Thyroid gland (tissue), 4 donors: ENCODE results near the gene C1orf35. TPM values are rescaled to one million over a fixed set of nuclear protein-coding genes. Genes with fewer than 3 reads are reported as not detected.

Source experiments
- DNase-seq, 2 donors: peaks; one replicate each; pipeline ENCODE4 v3.0.0-alpha.2; 2019
- H3K27ac ChIP-seq, 3 donors: fragments of 200-600 bp; sonication (generic); 1 replicate in 2 of 3; 2 replicates in 1 of 3; pipeline ENCODE4 v1.5.1; 2016 to 2019; ENCODE audit warnings: mild to moderate bottlenecking in 1 of 3, moderate library complexity in 1 of 3
- H3K27me3 ChIP-seq: fragments of 200-600 bp; sonication (generic); one replicate; pipeline ENCODE4 v1.5.1; 2019
- H3K36me3 ChIP-seq, 2 donors: fragments of 200-600 bp; sonication (generic); one replicate each; pipeline ENCODE4 v1.5.1; 2016 to 2019
- H3K4me1 ChIP-seq, 2 donors: fragments of 200-600 bp; sonication (generic); one replicate each; pipeline ENCODE4 v1.5.1; 2017 to 2019
- H3K4me3 ChIP-seq, 3 donors: fragments of 200-600 bp; sonication (generic); replicated peaks in 1 of 3; 1 replicate in 2 of 3; 2 replicates in 1 of 3; pipeline ENCODE4 v1.5.1; 2016; ENCODE audit warnings: mild to moderate bottlenecking in 1 of 3
- H3K9me3 ChIP-seq: fragments of 200-600 bp; sonication (generic); one replicate; pipeline ENCODE4 v1.5.1; 2017
- POLR2A ChIP-seq, 2 donors: fragments of 450-650 bp; IDR thresholded peaks; one replicate each; pipeline ENCODE4 v1.6.1; 2017; ENCODE audit warnings: antibody characterized with exemption in 2 of 2, mild to moderate bottlenecking in 2 of 2, moderate library complexity in 1 of 2
- WGBS, 2 donors: methylation state at CpG; one replicate each; pipeline ENCODE4 v1.1.5; 2017; 5-methylcytosine and 5-hydroxymethylcytosine counted together
- intact Hi-C: fragments of 100-400 bp; cut with DNase I; formaldehyde crosslinking; loops from one replicate; pipeline ENCODE4 v1.15.1; 2023
- total RNA-seq, 4 donors: library from RNA; depleted of rRNA; stranded (reverse); fragments of >200 nt; gene quantifications; one replicate each; pipeline ENCODE4 v1.2.3, GENCODE V29; 2016
- TF ChIP-seq, protein P1 (sequence below), 6 experiments: fragments of 200-600 bp in 3 of 6; fragments of 450-650 bp in 3 of 6; sonication (generic) in 3 of 6; IDR thresholded peaks; one replicate each; pipeline ENCODE4 v1.5.1; 2016 to 2019; ENCODE audit warnings: antibody characterized with exemption in 6 of 6, mild to moderate bottlenecking in 2 of 6, inconsistent platforms in 1 of 6, moderate library complexity in 1 of 6

Gene C1orf35
- total RNA-seq, 4 donors from 2014 or later = 8.3 to 26.5 (median 13.6) TPM

DNA sequence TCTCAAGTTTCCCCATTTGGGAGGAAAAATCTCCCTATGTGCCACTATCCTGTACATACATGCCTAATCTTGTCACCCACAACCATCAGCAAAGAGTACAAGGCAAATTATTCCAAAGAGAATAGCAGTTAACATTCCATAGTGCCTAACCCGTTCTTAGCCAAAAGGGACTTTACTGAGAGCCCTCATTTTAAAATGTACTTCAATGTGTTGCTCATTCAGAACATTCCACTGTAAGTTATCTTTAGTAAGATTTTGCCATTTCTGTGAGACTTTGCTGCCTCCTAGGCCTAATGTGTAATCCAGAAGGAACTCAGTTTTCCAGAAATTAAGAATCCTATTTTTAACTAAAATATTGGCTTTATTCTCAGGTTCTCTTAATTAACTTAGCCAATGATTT lies 17.2 kb upstream of the C1orf35 start:
- WGBS, 2 donors = 52 to 71% methylated on average over 1 of the region's 1 CpG
- H3K27me3 ChIP-seq = no peaks in the 10 kb centered on the region
- no peaks in the 10 kb centered on the region for H3K9me3 ChIP-seq
- H3K27ac ChIP-seq = no peak overlapping the region
- DNase-seq = no peak
- no peak overlapping the region for H3K4me3 ChIP-seq
- no peaks in the 10 kb centered on the region for H3K4me1 ChIP-seq
- intact Hi-C loops = no loop called here
- TF ChIP-seq POLR2A (IDR thresholded peaks at IDR 0.05) = no peak
- TF ChIP-seq, protein P1, sequence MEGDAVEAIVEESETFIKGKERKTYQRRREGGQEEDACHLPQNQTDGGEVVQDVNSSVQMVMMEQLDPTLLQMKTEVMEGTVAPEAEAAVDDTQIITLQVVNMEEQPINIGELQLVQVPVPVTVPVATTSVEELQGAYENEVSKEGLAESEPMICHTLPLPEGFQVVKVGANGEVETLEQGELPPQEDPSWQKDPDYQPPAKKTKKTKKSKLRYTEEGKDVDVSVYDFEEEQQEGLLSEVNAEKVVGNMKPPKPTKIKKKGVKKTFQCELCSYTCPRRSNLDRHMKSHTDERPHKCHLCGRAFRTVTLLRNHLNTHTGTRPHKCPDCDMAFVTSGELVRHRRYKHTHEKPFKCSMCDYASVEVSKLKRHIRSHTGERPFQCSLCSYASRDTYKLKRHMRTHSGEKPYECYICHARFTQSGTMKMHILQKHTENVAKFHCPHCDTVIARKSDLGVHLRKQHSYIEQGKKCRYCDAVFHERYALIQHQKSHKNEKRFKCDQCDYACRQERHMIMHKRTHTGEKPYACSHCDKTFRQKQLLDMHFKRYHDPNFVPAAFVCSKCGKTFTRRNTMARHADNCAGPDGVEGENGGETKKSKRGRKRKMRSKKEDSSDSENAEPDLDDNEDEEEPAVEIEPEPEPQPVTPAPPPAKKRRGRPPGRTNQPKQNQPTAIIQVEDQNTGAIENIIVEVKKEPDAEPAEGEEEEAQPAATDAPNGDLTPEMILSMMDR (IDR thresholded peaks at IDR 0.05) = no peak
- H3K36me3 ChIP-seq = no peaks in the 10 kb centered on the region

DNA sequence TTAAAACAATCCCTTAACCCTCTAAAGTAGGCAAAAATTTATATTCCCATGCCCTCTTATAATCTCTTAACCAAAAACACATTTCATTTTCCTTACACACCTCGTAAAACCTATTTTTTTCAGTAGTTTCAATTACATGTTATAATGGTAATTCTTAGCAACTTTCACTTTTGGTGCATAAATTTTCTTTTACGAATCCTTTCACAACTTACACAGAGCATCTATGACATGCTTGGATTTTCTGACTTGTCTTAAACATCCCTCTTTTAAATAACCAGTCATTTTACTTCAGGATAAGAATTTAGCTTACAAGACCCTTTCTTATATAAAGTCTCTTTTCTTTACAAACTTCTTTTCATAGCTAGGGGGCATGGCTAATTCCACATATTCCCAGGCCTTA lies 14.9 kb upstream of the C1orf35 start:
- H3K36me3 ChIP-seq = no peaks in the 10 kb centered on the region
- 66 to 80% methylated on average over 2 of the region's 2 CpGs for WGBS, 2 donors
- no peak overlapping the region for H3K4me3 ChIP-seq
- no peak for DNase-seq
- intact Hi-C loops = no loop called here
- no peaks in the 10 kb centered on the region for H3K9me3 ChIP-seq
- TF ChIP-seq, protein P1 (IDR thresholded peaks at IDR 0.05) = no peak
- no peak for TF ChIP-seq POLR2A (IDR thresholded peaks at IDR 0.05)
- no peaks in the 10 kb centered on the region for H3K4me1 ChIP-seq
- no peak overlapping the region for H3K27ac ChIP-seq
- H3K27me3 ChIP-seq = no peaks in the 10 kb centered on the region

DNA sequence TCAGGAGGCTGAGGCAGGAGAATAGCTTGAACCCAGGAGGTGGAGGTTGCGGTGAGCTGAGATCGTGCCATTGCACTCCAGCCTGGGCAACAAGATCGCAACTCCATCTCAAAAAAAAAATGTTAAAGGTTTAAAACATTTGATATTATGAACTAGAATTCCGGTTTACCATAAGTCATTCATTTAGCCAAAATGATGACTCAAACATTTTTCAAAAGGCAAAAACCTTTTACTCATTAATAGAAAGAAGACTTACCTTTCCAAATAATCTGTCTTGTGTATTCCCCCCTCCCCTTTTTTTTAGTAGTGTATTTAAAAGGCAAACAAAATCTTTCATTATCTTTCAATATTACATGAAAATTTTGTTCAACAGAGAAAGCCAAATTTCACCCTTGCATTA lies 14.2 kb upstream of the C1orf35 start:
- Histone ChIP-seq H3K9me3 (no peaks in the 10 kb centered on the region), H3K27me3 (no peaks in the 10 kb centered on the region), H3K27ac (no peak overlapping the region), H3K4me3 (no peak overlapping the region), H3K4me1 (no peaks in the 10 kb centered on the region), H3K36me3 (no peaks in the 10 kb centered on the region)
- 94 to 96% methylated on average over 4 of the region's 4 CpGs for WGBS, 2 donors
- DNase-seq = no peak
- intact Hi-C loops = no loop called here
- TF ChIP-seq, protein P1 (IDR thresholded peaks at IDR 0.05) = no peak
- no peak for TF ChIP-seq POLR2A (IDR thresholded peaks at IDR 0.05)

DNA sequence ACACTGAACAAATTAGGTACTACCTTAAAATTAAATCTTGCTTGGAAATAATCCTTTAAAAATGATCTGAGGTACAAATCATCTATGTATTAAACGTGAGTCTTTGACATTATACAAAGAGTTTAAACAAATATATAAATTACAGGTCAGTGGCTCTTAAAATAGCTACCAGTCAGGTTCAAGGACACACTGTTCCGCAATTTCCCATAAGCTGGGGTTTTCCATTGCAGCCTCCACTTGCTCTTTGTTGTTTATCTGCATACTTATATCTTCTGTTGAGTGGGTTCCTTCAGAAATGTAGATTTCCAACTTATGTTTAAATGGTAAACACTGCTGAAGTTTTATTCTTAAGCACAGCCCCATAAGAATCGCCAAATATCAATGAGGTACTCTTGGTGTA lies 11.7 kb upstream of the C1orf35 start:
- intact Hi-C loops = no loop called here
- H3K27me3 ChIP-seq = no peaks in the 10 kb centered on the region
- H3K27ac ChIP-seq = no peak overlapping the region
- no peak for DNase-seq
- no peaks in the 10 kb centered on the region for H3K36me3 ChIP-seq
- TF ChIP-seq, protein P1 (IDR thresholded peaks at IDR 0.05) = no peak
- TF ChIP-seq POLR2A (IDR thresholded peaks at IDR 0.05) = no peak
- 71 to 80% methylated on average over 3 of the region's 3 CpGs for WGBS, 2 donors
- peaks cover 5% of the 10 kb centered on the region in 2 donors for H3K4me1 ChIP-seq
- H3K9me3 ChIP-seq = no peaks in the 10 kb centered on the region
- no peak overlapping the region for H3K4me3 ChIP-seq

DNA sequence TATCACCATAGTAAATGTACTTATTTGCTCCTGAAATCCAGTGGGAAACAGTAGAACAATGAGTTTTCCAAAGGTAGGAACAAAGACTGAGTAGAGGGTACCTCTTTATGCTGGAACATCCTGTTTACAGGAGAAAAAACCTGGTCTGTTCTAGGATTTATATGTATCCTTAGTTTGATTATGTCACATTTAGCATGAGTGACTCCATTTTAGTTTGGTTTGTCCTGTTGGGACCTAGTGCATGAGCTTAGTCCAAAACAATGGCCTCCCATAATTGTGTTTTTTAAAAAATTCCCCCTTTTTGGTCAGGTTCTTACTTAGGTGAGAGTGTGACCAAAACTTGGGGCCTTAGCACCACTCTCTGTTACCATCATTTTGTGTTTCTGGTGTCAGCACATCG lies 9.5 kb upstream of the C1orf35 start:
- intact Hi-C loops = no loop called here
- TF ChIP-seq, protein P1 (IDR thresholded peaks at IDR 0.05) = no peak
- TF ChIP-seq POLR2A (IDR thresholded peaks at IDR 0.05) = no peak
- H3K27me3 ChIP-seq = no peaks in the 10 kb centered on the region
- H3K27ac ChIP-seq = no peak overlapping the region
- H3K4me3 ChIP-seq = no peak overlapping the region
- DNase-seq = no peak
- H3K9me3 ChIP-seq = no peaks in the 10 kb centered on the region
- H3K4me1 ChIP-seq = peaks cover 15 to 16% of the 10 kb centered on the region in 2 donors
- peaks cover 0 to under 1% of the 10 kb centered on the region in 2 donors for H3K36me3 ChIP-seq
- WGBS, 2 donors = 82 to 91% methylated on average over 1 of the region's 1 CpG
